GM12891 (cell line): Measurements from ENCODE around the gene MSX2.

ENCODE experiments used
- PAX5 ChIP-seq: IDR thresholded peaks from 2 replicates; pipeline ENCODE4 v1.6.1; 2011; ENCODE audit warnings: low read length, moderate library complexity, mild to moderate bottlenecking; ENCODE audit not compliant: insufficient read depth, severe bottlenecking
- POLR2A ChIP-seq: IDR thresholded peaks from 2 replicates; pipeline ENCODE4 v1.6.1; 2011; ENCODE audit warnings: low read depth, low read length, control low read depth
- POLR2AphosphoS5 ChIP-seq: IDR thresholded peaks from 2 replicates; pipeline ENCODE4 v1.6.1; 2011; ENCODE audit warnings: low read depth, low read length, control low read depth
- SPI1 ChIP-seq: IDR thresholded peaks from 2 replicates; pipeline ENCODE4 v1.6.1; 2011; ENCODE audit warnings: low read depth, low read length, control low read depth
- TAF1 ChIP-seq: IDR thresholded peaks from 2 replicates; pipeline ENCODE4 v1.6.1; 2011; ENCODE audit warnings: low read depth, low read length, control low read depth

GRCh38 chr5:174714751-174715150, 9.6 kb upstream of the MSX2 start:
- no peak for TF ChIP-seq POLR2A
- no peak for TF ChIP-seq TAF1
- no peak for TF ChIP-seq SPI1
- TF ChIP-seq POLR2AphosphoS5, result no peak
- TF ChIP-seq PAX5, result no peak
